Ishikawa (cell line): ENCODE measurements around the gene ETDC.

Experiments used
- CEBPB ChIP-seq: IDR thresholded peaks from 2 replicates; pipeline ENCODE4 v1.6.1; 2012
- CREB1 ChIP-seq: IDR thresholded peaks from 2 replicates; pipeline ENCODE4 v1.6.1; 2012; ENCODE audit warnings: low read depth
- EGR1 ChIP-seq: IDR thresholded peaks from 2 replicates; pipeline ENCODE4 v1.6.1; 2012
- EP300 ChIP-seq: IDR thresholded peaks from 2 replicates; pipeline ENCODE4 v1.6.1; 2012; ENCODE audit warnings: borderline replicate concordance
- FOXM1 ChIP-seq: IDR thresholded peaks from 2 replicates; pipeline ENCODE4 v1.6.1; 2012; ENCODE audit warnings: low read depth, borderline replicate concordance
- MAX ChIP-seq: IDR thresholded peaks from 2 replicates; pipeline ENCODE4 v1.6.1; 2012
- NFIC ChIP-seq: IDR thresholded peaks from 2 replicates; pipeline ENCODE4 v1.6.1; 2012
- RAD21 ChIP-seq: IDR thresholded peaks from 2 replicates; pipeline ENCODE4 v1.6.1; 2012; ENCODE audit warnings: low read depth
- REST ChIP-seq: IDR thresholded peaks from 2 replicates; pipeline ENCODE4 v1.6.1; 2012; ENCODE audit warnings: low read depth, mild to moderate bottlenecking
- TAF1 ChIP-seq: IDR thresholded peaks from 2 replicates; pipeline ENCODE4 v1.6.1; 2012; ENCODE audit warnings: low read depth, mild to moderate bottlenecking
- TCF12 ChIP-seq: IDR thresholded peaks from 2 replicates; pipeline ENCODE4 v1.6.1; 2012; ENCODE audit warnings: low read depth
- TEAD4 ChIP-seq: IDR thresholded peaks from 2 replicates; pipeline ENCODE4 v1.6.1; 2012
- USF1 ChIP-seq: IDR thresholded peaks from 2 replicates; pipeline ENCODE4 v1.6.1; 2012
- YY1 ChIP-seq: IDR thresholded peaks from 2 replicates; pipeline ENCODE4 v1.6.1; 2012; ENCODE audit warnings: low read depth
- ZBTB7A ChIP-seq: IDR thresholded peaks from 2 replicates; pipeline ENCODE4 v1.6.1; 2012; ENCODE audit warnings: low read depth

ETDC gene

GRCh38 chrX:135308345-135308855, 880 bp upstream of the ETDC start:
- TF ChIP-seq REST (no peak), EGR1 (no peak), RAD21 (no peak), MAX (no peak), EP300 (no peak), TCF12 (no peak), CEBPB (no peak), FOXM1 (no peak)

GRCh38 chrX:135315864-135316263, 6.6 kb downstream of the ETDC start:
- no peak for TF ChIP-seq CEBPB
- TF ChIP-seq NFIC = no peak

- TF ChIP-seq TAF1 = no peak
- no peak for TF ChIP-seq TCF12
- no peak for TF ChIP-seq CEBPB
- TF ChIP-seq EP300 = no peak
- no peak for TF ChIP-seq FOXM1
- TF ChIP-seq TEAD4 = no peak
- TF ChIP-seq RAD21 = no peak
Measured at GRCh38 chrX:135324463-135324862, 15.2 kb downstream of the ETDC start.

- TF ChIP-seq USF1 = no peak
- no peak for TF ChIP-seq NFIC
Measured at GRCh38 chrX:135327299-135327698, 18.0 kb downstream of the ETDC start.

- TF ChIP-seq EGR1 = no peak
- no peak for TF ChIP-seq CREB1
- no peak for TF ChIP-seq NFIC
- no peak for TF ChIP-seq TEAD4
- TF ChIP-seq EP300 = no peak
- no peak for TF ChIP-seq CEBPB
- no peak for TF ChIP-seq REST
- no peak for TF ChIP-seq TAF1
- TF ChIP-seq MAX = no peak
- TF ChIP-seq RAD21 = no peak
- TF ChIP-seq YY1 = no peak
- TF ChIP-seq TCF12 = no peak
- no peak for TF ChIP-seq FOXM1
- no peak for TF ChIP-seq USF1
Measured at GRCh38 chrX:135328421-135329005, 19.2 kb downstream of the ETDC start.

GRCh38 chrX:135330706-135331105, 21.4 kb downstream of the ETDC start:
- TF ChIP-seq EGR1 = no peak
- no peak for TF ChIP-seq TCF12
- TF ChIP-seq CEBPB = no peak
- no peak for TF ChIP-seq YY1
- TF ChIP-seq REST = no peak
- no peak for TF ChIP-seq TAF1
- TF ChIP-seq RAD21 = no peak
- no peak for TF ChIP-seq ZBTB7A
- no peak for TF ChIP-seq TEAD4
- TF ChIP-seq NFIC = no peak
- TF ChIP-seq FOXM1 = no peak
- no peak for TF ChIP-seq CREB1
- TF ChIP-seq EP300 = no peak
- TF ChIP-seq MAX = no peak
